SK-N-SH (cell line): Measurements from ENCODE around the gene IPO4.

Experiments
- CHD2 ChIP-seq: fragments of 150-350 bp; IDR thresholded peaks from 2 replicates; pipeline ENCODE4 v1.6.1; 2018; ENCODE audit warnings: low read length; ENCODE audit not compliant: partially characterized antibody
- CTCF ChIP-seq: fragments of 200-600 bp; sonication (generic); IDR thresholded peaks from 2 replicates; pipeline ENCODE4 v1.6.1; 2017; ENCODE audit warnings: antibody characterized with exemption, mild to moderate bottlenecking, moderate library complexity
- ELF1 ChIP-seq: IDR thresholded peaks from 2 replicates; pipeline ENCODE4 v1.4.0; 2012
- JUND ChIP-seq: IDR thresholded peaks from 2 replicates; pipeline ENCODE4 v1.4.0; 2012
- MAX ChIP-seq: IDR thresholded peaks from 2 replicates; pipeline ENCODE4 v1.4.0; 2012; ENCODE audit warnings: low read depth
- NRF1 ChIP-seq: IDR thresholded peaks from 2 replicates; pipeline ENCODE4 v1.6.1; 2012; ENCODE audit warnings: low read depth, mild to moderate bottlenecking, low read length
- POLR2AphosphoS5 ChIP-seq: IDR thresholded peaks from 2 replicates; pipeline ENCODE4 v1.6.1; 2012; ENCODE audit warnings: low read depth, low read length
- RCOR1 ChIP-seq: fragments of 150-350 bp; IDR thresholded peaks from 2 replicates; pipeline ENCODE4 v1.6.1; 2017; ENCODE audit warnings: antibody characterized with exemption, low read length
- REST ChIP-seq: IDR thresholded peaks from 2 replicates; pipeline ENCODE4 v1.6.1; 2012; ENCODE audit warnings: mild to moderate bottlenecking, low read depth, low read length, moderate library complexity
- SIN3A ChIP-seq: IDR thresholded peaks from 2 replicates; pipeline ENCODE4 v1.6.1; 2012; ENCODE audit warnings: low read depth, mild to moderate bottlenecking, low read length, moderate library complexity, borderline replicate concordance
- TAF1 ChIP-seq: IDR thresholded peaks from 2 replicates; pipeline ENCODE4 v1.6.1; 2012; ENCODE audit warnings: low read depth, mild to moderate bottlenecking, low read length, moderate library complexity, borderline replicate concordance
- USF2 ChIP-seq: fragments of 150-350 bp; IDR thresholded peaks from 2 replicates; pipeline ENCODE4 v1.6.1; 2017; ENCODE audit warnings: antibody characterized with exemption, low read length, low read depth, borderline replicate concordance
- YY1 ChIP-seq: IDR thresholded peaks from 2 replicates; pipeline ENCODE4 v1.4.0; 2012; ENCODE audit warnings: low read depth, mild to moderate bottlenecking

- TF ChIP-seq NRF1 (no peak), CTCF (no peak), YY1 (no peak), USF2 (no peak), CHD2 (no peak), RCOR1 (no peak), ELF1 (no peak), MAX (no peak), TAF1 (no peak), REST (no peak), POLR2AphosphoS5 (no peak), JUND (no peak), SIN3A (no peak)
Observed at GRCh38 chr14:24211311-24211710, 22.7 kb upstream of the IPO4 start.
